ES-I3 (cell line): Measurements from ENCODE around the gene SKAP1.
A peak's percentile ranks its signal among the peaks of the same experiment; 100 is the strongest.

ENCODE experiments used
- H3K36me3 ChIP-seq: 2 replicates; pipeline ENCODE4 v1.6.1; 2013; ENCODE audit warnings: mild to moderate bottlenecking, low read length, control low read depth, moderate library complexity; ENCODE audit not compliant: insufficient read depth
- H3K4me1 ChIP-seq: 2 replicates; pipeline ENCODE4 v1.6.1; 2013; ENCODE audit warnings: mild to moderate bottlenecking, control low read depth, low read length; ENCODE audit not compliant: insufficient read depth
- H3K9ac ChIP-seq: 2 replicates; pipeline ENCODE4 v1.6.1; 2013; ENCODE audit warnings: low read depth, mild to moderate bottlenecking, low read length, moderate library complexity
- H3K9me3 ChIP-seq: 2 replicates; pipeline ENCODE4 v1.6.1; 2013; ENCODE audit warnings: mild to moderate bottlenecking, low read length, moderate library complexity; ENCODE audit not compliant: control insufficient read depth, insufficient read depth

The SKAP1 gene

GRCh38 chr17:48128400-48128799 lies 301.6 kb downstream of the SKAP1 start:
- Histone ChIP-seq H3K4me1 (peaks cover 4% of the 10 kb centered on the region; the same call in 1 of the 2 replicates), H3K9ac (no peak overlapping the region), H3K36me3 (no peaks in the 10 kb centered on the region; the same call in 1 of the 2 replicates), H3K9me3 (no peaks in the 10 kb centered on the region)

DNA sequence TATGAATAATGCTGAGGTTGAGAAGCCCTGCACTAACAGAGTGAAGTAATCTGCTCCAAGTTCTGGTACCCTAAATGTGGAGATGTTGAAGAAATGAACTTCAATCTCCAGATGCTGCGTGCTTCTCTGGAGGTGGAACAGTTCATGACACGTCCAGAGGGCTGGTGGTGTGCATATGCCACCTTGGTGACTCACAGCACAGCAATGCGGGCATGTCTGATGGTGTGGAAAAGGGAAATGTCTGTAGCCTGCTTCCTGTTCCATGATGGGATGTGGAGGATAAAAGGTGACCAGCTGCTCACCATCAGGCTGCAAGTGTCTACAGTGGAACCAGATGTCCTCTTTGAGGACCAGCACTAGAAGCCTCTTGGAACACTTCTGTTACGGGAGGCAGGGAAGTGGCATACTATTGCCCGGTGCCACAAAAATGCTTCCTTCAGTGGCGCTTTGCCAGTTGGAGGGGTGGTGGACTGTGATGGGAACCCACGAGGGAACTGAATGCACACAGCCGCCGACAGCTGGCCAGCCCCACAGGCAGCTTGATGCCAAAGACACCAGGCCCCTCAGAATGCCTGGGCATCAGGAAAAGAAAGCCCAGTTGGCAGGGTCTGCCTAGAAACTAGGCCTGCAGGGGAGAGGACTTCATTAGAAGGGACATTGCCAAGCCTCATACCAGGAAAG lies 302.5 kb downstream of the SKAP1 start:
- Histone ChIP-seq H3K9me3 (no peaks in the 10 kb centered on the region), H3K9ac (no peak overlapping the region), H3K36me3 (no peaks in the 10 kb centered on the region; the same call in 1 of the 2 replicates), H3K4me1 (peaks cover 4% of the 10 kb centered on the region; the same call in 1 of the 2 replicates)

GRCh38 chr17:48126532-48126850 lies 303.5 kb downstream of the SKAP1 start:
- Histone ChIP-seq H3K36me3 (peaks cover under 1% of the 10 kb centered on the region; the same call in 1 of the 2 replicates), H3K9ac (no peak overlapping the region), H3K9me3 (no peaks in the 10 kb centered on the region), H3K4me1 (peaks cover 4% of the 10 kb centered on the region; the same call in 1 of the 2 replicates)

- Histone ChIP-seq H3K9me3 (no peaks in the 10 kb centered on the region), H3K4me1 (peaks cover 4% of the 10 kb centered on the region; the same call in 1 of the 2 replicates), H3K36me3 (peaks cover 6% of the 10 kb centered on the region), H3K9ac (no peak overlapping the region)
Measured at GRCh38 chr17:48125829-48126531, 304.0 kb downstream of the SKAP1 start.

DNA sequence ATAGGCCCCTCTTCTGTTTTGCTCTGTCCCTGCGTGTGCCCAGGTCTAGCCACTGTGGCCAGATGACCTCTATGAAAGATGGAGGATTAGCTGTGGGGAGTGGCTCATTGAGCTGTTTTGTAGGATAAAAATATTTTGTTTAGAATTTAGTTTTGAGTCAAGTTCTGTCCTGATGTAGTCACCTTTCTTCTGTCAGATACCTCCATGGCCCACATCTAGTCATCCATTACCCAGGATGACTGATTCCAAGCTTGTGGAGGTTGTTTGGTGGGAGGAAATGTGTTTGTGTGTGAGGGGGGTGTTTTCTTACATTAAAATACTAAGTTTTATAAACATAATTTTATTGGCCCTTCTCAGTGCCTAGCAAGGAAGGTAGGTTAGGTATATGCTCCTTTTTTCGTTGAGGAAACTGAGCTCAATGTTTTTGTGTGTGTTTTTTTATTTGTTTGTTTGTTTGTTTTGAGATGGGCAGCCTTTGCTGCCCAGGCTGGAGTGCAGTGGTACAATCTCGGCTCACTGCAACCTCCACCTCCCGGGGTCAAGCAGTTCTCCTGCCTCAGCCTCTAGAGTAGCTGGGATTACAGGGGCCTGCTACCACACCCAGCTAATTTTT lies 306.1 kb downstream of the SKAP1 start:
- Histone ChIP-seq H3K36me3 (peaks cover 8% of the 10 kb centered on the region), H3K4me1 (peaks cover 4% of the 10 kb centered on the region; the same call in 1 of the 2 replicates), H3K9ac (no peak overlapping the region), H3K9me3 (no peaks in the 10 kb centered on the region)

GRCh38 chr17:48123111-48123510 lies 306.9 kb downstream of the SKAP1 start:
- Histone ChIP-seq H3K9me3 (no peaks in the 10 kb centered on the region), H3K36me3 (peaks cover 8% of the 10 kb centered on the region), H3K9ac (no peak overlapping the region), H3K4me1 (peaks cover 4% of the 10 kb centered on the region; the same call in 1 of the 2 replicates)

DNA sequence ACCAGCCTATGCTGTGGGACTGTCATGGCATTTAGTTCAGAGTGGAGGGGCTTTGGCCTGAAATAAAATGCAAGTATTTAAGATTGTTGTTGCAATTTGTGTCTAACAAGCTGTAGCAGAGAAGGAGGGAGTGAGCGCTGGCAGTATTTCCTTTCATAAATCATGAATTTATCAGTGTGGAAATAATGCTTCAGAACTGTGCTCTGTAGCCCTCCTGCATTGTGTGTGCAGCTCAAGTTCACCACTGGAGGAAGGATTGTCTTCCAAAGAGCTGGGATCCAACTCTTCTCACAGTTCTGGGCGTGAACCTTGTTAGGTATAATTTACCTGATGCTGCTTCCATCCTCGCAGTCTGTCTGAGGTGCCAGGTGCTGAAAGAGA lies 307.4 kb downstream of the SKAP1 start:
- peaks cover 8% of the 10 kb centered on the region for H3K36me3 ChIP-seq

DNA sequence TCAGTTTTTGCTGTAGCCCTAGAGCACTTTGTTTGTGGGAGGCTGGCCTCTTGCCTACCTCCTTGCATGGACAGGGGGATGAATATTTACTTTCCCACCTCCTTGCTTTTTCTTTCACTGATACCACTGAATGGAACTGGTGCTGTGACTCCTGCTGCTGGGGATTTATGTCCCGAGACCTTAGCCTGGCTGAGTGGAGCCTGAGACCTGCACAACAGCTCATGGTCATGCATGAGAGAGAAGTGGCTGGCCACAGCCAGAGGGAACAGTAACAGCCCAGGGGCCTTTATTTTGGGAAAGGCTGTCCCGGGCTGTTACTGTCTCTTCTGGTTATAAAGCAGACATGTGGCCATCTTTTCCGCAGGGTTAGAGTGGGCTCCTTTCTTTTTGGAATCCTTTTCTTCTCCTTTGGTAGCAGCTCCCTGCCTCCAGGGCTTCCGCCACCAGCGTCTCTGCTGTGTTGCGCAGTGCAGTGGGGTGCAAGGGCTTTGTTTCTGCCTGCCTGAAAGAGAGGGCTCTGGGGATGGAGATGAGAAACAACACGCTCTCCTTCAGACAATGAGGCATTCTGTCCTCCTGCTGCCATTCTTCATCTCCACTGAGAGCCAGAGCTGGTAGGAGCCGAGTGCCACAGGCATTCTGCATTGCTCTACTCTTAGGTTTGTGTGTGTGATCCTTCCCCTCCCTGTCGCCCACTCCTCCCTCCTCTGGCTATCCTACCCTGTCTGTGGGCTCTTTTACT lies 307.9 kb downstream of the SKAP1 start:
- H3K4me1 ChIP-seq: no peaks in the 10 kb centered on the region
- H3K9ac ChIP-seq: no peak overlapping the region
- H3K36me3 ChIP-seq: peaks cover 8% of the 10 kb centered on the region
- no peaks in the 10 kb centered on the region for H3K9me3 ChIP-seq

More for the DNA sequence above, 307.4 kb downstream of the SKAP1 start:
- peaks cover 4% of the 10 kb centered on the region; the same call in 1 of the 2 replicates for H3K4me1 ChIP-seq
- H3K9me3 ChIP-seq: no peaks in the 10 kb centered on the region
- H3K9ac ChIP-seq: no peak overlapping the region

DNA sequence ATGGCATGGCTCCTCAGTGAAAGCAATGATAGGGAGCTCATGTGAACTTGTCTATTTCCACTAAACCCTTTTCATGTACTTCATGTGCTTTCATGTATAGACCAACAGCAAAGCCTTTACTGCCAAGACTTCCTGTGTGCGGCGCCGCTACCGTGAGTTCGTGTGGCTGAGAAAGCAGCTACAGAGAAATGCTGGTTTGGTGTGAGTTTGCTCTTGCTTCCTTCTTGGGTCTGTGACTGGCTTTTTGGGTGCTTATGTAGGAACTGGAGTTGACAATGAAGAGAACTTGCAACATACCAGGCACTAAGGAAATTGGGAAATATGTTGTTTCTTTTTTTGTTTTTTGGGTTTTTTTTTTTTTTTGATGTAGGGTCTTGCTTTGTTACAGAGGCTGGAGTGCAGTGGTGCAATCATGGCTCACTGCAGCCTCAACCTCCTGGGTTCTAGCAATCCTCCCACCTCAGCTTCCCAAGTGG lies 316.8 kb downstream of the SKAP1 start:
- 0 out of 2 replicates have a peak, but pooled peaks cover 5% of the 10 kb centered on the region for H3K4me1 ChIP-seq
- no peaks in the 10 kb centered on the region for H3K9me3 ChIP-seq
- peaks cover 4% of the 10 kb centered on the region for H3K36me3 ChIP-seq
- no peak overlapping the region for H3K9ac ChIP-seq

GRCh38 chr17:48111937-48112241 lies 318.1 kb downstream of the SKAP1 start:
- peaks cover 4% of the 10 kb centered on the region; the same call in 1 of the 2 replicates for H3K36me3 ChIP-seq
- no peak overlapping the region for H3K9ac ChIP-seq
- H3K4me1 ChIP-seq: 0 out of 2 replicates have a peak, but pooled peaks cover 5% of the 10 kb centered on the region
- H3K9me3 ChIP-seq: no peaks in the 10 kb centered on the region

- H3K9ac ChIP-seq: no peak overlapping the region
- H3K36me3 ChIP-seq: no peaks in the 10 kb centered on the region
- H3K4me1 ChIP-seq: 0 out of 2 replicates have a peak, but pooled peaks cover 5% of the 10 kb centered on the region
- H3K9me3 ChIP-seq: no peaks in the 10 kb centered on the region
Measured at GRCh38 chr17:48110761-48111160, 319.3 kb downstream of the SKAP1 start.

DNA sequence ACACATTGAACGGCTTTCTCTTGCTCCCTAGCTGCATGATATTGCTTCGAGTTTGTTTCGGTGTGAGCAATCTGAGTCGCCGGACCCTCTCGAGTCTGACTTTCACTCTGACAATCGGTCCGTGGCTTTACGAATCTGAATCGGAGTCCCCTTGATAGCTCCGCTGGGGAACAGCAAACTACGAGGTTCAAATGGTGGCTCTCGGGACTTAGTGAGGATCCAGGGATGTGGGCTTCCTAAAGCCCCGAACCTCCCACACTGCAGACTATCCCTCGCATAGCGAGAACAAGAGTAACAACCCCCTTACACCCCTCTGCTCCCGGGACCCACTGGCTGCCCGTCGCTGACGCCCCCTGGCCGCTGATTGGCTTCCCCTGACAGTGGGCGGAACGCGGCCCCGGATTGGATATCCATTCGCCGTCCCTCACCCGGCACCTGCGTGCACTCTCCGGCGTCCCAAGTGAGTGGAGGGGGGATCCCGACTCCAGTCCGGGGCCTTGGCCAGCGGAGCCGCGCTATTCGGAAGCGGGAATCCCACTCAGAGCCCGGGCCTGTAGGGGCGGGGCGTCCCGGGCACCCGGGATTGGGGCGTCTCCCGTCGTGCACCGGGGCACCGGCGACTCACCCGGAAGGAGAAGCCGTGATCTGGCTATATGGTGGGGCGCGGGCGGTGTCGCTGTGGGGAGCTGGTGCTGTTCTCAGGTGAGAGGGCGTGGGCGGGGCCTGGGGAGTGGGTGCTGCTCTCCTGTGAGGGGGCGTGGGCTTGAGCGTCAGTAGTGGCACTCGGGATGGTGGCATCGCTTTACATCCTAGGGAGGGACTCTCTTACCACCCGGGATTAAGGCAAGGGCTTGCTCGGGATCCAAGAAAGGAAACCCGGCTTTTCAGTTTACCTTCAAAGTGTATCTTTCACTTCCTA lies 322.6 kb downstream of the SKAP1 start, which contains the start of gene SNX11:
SNX11 (plus strand) TSS at position 630 of the 919 bp plus-strand sequence. CDS start 4,278 bp downstream, outside the sequence.
- H3K36me3 ChIP-seq: no peaks in the 10 kb centered on the region
- no peaks in the 10 kb centered on the region for H3K9me3 ChIP-seq
- 0 out of 2 replicates have a peak, but pooled peaks cover 5% of the 10 kb centered on the region for H3K4me1 ChIP-seq
- H3K9ac ChIP-seq: peak within 1 kb of the TSS; percentile 94

- Histone ChIP-seq H3K36me3 (no peaks in the 10 kb centered on the region), H3K9me3 (no peaks in the 10 kb centered on the region), H3K4me1 (0 out of 2 replicates have a peak, but pooled peaks cover 5% of the 10 kb centered on the region), H3K9ac (peak overlapping the region; percentile 94)
Measured at GRCh38 chr17:48106802-48107136, 323.2 kb downstream of the SKAP1 start.
